ENCODE measurements around the gene MCM7.

MCM7 gene

DNA sequence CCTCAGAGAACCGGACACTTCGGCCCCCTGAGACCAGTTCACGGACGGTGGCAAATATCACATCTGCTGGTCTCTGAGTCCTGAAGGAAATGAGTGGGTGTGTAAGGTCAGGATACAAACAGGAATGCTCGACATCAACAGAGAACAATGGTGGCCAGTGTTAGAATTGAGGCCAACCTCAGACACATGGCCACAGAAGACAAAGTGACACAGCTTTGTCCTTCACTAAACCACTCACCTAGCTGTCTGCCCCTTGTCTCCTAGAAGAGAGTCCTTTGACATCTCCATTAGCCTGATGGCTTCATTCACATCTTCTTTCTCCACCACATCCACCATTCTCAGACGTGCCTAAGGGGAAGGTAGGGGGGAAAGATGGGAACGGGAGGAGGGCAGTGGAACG, 8.1 kb downstream of the MCM7 start:
- no peak for DNase-seq

DNA sequence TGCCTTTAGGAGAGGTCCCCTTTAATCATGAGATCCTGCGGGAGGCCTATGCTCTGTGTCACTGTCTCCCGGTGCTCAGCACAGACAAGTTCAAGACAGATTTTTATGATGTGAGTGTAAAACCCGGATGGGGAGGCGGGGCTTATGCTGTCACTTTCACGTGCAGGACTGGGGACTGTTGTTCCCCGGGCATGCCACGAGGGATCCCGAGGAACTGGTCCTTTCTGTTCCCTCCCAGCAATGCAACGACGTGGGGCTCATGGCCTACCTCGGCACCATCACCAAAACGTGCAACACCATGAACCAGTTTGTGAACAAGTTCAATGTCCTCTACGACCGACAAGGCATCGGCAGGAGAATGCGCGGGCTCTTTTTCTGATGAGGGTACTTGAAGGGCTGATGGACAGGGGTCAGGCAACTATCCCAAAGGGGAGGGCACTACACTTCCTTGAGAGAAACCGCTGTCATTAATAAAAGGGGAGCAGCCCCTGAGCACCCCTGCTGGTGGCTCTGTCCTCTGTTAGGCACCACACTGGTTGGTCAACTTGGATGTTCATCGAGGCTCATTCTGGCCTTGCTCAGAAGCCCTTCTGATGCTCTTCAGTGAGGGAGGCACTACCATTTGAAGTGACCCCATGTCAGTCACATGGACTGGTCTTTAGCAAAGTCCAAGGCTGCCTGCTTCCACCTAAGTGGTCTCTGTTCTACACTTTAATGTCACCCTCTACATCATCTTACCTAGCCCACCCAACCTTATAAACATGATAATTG, 9.6 kb downstream of the MCM7 start:
- DNase-seq: peak; percentile 2

DNA sequence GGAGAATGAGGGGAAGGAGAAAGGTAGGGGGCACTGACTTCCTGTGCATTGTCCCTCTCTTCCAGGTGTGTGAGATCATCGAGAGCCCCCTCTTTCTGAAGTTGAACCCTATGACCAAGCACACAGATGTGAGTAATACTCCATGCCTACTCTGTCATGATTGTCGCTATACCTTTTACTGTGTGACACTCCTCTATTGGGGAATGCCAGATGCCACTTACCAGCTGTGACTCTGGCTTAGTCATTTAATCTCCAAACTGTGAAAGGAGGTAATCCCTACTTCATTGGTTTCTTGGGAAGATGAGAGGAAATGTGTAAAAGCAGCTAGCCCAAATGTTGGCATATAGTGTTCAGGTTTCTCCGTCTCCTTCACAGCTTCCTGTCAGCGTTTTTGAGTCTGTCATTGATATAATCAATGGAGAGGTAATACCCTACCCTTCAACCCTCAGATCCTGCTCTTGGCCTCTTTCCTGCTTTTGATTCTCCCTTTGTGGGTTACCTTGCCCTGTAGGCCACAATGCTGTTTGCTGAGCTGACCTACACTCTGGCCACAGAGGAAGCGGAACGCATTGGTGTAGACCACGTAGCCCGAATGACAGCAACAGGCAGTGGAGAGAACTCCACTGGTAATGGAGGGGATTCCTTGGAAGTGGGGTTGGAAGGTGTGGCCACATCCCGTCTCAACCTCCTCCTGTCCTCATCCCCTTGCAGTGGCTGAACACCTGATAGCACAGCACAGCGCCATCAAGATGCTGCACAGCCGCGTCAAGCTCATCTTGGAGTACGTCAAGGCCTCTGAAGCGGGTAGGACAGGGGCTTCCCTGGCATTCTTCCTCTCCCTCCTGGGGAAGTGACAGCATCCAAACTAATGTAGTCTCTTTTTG, 10.4 kb downstream of the MCM7 start:
- no peak for DNase-seq

DNA sequence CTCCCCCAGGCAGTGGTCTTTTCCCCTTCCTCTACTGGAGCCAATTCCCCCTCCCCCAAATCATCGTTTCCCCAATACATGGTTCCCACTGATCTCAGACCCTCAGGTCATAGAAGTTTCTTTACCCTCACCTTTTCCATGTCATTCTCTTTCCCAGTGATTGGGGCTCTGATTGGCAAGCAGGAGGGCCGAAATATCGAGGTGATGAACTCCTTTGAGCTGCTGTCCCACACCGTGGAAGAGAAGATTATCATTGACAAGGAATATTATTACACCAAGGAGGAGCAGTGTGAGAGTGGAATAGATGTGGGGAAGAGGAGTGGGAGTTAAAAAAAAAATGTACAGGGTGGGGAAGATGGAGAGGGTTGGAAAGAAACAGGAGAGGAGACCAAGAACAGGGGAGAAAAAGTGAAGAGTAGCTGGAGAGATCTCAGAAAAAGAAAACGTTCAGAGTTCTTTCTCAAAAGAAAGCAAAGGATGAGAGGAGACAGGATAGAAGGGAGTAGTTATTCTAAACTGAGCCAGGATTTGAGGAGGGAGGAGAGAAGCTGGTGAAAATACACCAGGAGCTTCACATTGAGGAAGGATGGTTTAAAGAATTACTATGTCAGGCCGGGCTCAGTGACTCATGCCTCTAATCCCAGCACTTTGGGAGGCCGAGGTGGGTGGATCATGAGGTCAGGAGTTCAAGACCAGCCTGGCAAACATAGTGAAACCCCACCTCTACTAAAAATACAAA, 11.6 kb downstream of the MCM7 start:
- DNase-seq: no peak

DNA sequence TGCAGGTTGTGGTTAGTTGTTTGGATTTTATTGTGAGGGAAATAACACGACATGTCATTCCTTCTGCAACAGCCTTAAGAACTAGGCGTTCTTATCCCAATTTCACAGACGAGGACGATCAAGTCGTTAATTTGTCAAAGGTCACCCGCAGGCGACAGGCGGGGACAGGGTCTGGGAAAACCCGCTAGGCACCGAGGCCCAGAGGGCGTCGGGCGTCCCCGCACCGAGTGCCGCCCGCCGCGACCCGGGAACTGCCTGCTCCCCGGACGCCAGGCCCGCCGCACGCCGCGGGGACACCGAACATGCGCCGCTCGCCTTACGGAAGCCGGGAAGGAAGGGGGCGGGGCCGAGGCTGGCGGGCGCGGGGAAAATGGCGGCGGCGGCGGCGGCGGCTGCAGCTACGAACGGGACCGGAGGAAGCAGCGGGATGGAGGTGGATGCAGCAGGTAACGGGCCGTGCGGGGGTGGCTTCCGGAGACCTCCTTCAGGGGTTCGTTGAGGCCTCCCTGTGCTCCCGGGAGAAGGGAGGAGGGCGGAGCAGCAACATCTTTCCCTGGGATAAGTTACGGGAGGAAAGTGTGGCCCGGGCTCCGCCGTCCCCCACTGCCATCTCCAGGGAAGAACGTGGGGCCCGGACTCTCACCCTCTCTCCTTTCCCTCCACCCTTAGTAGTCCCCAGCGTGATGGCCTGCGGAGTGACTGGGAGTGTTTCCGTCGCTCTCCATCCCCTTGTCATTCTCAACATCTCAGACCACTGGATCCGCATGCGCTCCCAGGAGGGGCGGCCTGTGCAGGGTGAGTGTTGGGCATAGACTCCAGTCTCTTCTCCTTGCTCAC, 12.4 kb downstream of the MCM7 start, which contains the start of gene COPS6:
Gene COPS6, plus strand, starts transcription at position 349 of the 837 bp plus-strand sequence. Its CDS starts 22 bp downstream, at position 371.
- DNase-seq: peak; percentile 77

DNA sequence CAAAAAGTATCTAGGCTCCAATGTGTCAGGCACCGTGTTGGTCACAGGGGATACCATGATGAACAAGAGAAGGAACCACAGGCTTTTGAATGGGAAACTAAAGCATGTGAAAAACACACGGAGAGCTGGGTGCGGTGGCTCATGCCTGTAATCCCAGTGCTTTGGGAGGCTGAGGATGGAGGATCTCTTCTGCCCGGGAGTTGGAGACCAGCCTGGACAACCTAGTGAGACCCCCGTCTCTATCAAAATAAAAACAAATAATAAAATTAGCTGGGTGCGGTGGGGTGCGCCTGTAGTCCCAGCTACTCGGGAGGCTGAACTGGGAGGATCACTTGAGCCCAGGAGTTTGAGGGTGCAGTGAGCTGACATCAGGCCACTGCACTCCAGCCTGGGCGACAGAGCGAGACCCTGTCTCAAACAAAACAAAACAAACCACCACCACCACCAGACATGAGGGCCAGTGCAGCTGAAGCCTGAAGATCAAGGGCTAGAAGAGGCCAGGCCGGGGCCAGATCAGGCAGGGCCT, 13.0 kb downstream of the MCM7 start:
- no peak for DNase-seq

DNA sequence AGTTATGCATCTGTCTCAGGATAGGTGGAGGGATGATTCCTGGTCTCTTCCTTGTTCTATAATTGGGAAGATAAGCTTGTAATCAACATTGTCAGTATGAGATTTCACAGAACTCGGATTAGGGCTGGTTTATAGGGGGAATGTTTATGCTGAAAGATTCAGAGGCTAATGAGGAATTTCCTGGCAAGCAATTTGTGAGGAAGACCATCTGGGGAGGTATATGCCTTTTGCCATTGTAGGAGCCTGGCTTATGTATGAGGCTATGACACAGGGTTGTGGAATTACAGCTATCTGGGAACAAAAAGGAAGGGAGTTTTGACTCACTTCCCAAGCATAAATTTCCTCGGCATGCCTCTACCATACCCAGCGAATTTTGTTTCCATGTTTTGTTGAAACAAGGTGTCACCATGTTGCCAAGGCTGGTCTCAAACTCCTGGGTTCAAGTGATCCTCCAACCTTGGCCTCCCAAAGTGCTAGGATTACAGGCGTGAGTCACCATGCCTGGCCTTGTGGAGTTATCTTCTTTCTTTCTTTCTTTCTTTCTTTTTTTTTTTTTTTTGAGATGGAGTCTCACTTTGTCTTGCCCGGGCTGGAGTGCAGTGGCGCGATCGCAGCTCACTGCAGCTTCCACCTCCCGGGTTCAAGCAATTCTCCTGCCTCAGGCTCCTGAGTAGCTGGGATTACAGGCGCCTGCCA, 14.0 kb downstream of the MCM7 start:
- DNase-seq: no peak

DNA sequence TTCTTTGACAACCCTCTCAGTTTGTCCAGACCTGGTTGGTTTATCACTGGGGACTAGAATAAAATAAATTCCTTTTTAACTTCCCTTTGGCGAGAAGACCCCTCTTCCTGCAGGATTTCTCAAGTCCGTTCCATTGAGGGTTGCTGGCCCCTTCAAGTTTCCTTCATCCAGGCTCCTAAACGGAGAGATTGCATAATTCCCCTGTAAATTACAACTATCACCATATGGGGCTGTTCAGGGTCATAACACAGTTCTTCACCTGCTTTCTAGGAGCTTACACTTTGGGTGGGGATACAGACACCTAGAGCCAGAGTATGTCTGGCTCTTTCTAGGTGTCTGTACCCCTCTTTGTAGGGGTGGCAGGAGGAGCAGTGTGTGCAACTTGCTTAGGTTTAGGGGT, 15.7 kb downstream of the MCM7 start:
- DNase-seq: no peak

DNA sequence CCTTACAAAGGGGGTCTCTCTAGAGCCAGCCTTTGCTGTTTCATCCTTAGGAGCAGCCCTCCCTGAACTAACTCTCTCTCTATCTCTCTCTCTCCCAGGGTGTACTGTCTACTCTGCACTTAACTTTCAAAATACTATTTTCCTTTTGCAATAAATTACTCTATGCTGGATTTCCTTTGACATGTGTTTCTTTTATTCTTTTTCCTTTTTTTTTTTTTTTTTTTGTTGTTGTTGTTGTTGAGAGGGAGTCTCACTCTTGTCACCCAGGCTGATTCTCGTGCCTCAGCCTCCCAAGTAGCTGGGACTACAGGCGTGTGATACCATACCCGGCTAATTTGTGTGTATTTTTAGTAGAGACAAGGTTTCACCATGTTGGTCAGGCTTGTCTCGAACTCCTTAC, 18.2 kb downstream of the MCM7 start:
- DNase-seq: no peak

DNA sequence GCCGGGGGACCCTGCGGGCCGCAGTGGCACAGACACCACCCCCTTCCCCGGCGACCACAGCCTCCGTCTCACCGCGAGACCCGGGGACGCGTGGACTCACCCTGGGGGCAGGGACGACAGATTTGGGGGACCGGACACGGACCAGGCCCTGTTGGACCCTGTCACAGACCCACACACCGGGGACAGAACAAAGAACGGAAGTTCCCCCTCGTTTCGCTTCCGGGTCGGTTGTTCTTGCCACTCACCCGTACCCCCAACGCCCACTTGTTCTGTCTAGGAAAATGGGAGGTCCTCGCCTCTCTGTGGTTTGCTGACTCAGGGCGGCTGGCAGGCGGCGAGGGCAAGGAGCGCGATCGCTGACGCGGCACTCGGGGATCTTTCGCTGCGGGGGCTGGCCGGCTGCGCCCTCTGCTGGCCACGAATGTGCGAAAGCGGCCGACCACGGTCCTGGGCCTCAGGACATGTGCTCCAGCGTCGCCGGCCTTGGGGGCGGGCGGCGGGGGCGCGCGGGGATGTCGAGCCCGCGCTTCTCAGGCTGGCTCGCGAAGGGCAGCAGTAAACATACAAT, 19.6 kb downstream of the MCM7 start, which contains the start of gene ZNF3:
Gene ZNF3, minus strand, starts transcription at position 189 of the 568 bp plus-strand sequence. CDS start 4,366 bp downstream, outside the sequence.
- peak; percentile 97 for DNase-seq

DNA sequence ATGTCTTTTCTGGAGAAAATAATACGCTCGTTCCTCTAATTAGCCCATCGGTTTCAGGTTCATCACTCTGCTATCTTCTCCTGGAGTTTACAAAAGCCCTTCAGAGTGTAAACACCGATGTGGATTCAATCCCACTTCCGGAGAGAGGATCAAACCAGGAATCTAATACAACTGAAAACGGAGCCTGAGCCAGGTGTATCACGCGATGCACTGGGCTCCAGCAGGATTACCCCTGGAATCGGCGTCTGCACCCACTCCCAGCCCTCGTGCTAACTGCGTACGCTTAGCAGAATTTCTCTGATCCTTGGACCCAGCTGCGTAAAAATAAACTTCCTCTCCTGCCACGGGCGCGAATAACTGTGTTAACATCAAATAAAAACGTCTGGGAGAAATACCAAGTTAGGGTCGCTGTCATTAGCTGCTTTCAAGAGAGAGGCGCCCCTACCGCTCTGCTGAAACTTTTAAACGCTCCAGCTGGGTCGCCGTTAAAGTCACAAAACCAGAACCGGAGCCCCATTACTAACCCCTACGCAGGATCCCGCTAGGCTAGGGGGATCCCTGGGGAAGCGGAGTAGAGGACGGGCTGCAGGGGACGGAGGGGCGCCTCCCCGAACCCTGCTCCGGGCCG, 20.2 kb downstream of the MCM7 start:
- no peak for DNase-seq

DNA sequence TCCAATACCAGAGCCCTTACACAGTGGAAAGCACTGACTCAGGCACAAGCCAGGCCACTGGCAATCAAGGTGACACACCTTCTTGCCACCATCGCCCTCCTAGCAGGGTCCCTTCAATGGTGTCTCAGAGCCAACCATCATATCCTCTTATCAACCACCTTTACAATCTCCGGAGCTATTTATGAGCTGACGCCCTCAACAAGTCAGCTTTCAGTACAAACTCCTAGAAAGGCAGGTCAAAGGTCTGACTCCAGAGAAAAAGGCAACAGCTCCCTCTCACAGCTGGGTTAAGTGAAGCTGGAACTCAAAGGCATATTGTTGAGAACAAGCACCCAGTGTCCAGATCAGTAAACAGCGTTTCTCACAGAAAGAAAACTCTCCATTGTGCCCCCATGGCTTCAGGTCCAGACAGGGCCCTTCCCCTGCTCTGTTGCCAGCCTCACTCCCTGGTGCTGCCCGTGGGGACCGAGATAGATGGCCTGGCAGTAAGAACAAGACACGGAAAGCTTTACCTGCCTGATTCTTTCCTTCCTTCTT, 22.1 kb downstream of the MCM7 start:
- no peak for DNase-seq

DNA sequence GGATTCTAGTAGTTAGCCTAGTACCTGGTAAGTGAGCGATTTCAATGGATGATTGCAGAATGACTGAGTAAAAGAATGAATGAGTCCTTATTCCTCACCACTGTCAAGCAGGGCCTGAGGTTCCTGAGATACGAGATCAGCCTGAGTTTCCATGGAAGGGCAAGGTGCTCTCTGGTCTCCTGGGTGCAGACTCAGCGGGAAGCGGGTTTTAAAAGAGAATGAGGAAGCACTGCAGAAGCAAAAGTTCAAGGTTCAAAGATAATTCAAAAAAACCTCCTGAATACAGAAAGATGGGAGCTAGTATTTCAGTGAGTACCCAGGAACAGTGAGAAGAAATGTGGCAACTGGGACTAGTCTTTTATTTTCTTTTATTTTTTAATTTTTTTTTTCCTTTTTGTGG, 24.0 kb downstream of the MCM7 start:
- DNase-seq: no peak

DNA sequence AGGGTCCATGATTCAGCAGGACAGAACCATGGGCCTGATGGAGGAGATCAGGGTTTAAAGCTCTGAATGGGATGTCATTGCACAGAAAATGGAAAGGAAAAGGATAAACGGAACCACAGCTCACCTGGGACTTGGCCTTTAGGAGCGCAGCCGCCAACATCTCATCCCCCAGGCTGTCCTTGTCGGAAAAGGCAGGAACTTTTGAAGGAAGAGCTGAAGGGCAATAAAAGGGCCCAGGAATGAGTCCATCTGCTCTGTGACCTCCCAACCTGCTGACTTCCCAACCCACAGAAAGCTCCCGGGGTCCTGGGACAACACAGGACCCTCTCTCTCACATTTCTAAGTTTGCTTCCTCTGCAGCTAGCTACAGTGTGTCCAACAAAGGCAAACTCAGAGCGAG, 25.8 kb downstream of the MCM7 start:
- DNase-seq: no peak

DNA sequence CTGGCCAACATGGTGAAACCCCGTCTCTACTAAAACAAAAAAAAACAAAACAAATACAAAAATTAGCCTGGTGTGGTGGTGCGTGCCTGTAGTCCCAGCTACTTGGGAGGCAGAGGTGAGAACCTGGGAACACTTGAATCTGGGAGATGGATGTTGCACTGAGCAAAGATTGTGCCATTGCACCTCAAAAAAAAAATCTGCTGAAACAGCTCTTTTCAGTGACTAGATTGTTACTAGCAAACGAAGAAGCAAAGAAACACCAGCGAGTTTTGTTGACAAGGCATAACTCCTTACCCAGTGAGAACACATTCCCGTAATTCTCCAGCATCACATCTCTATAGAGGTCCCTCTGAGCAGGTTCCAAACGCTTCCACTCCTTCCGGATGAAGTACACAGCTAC, 26.4 kb downstream of the MCM7 start:
- no peak for DNase-seq

DNA sequence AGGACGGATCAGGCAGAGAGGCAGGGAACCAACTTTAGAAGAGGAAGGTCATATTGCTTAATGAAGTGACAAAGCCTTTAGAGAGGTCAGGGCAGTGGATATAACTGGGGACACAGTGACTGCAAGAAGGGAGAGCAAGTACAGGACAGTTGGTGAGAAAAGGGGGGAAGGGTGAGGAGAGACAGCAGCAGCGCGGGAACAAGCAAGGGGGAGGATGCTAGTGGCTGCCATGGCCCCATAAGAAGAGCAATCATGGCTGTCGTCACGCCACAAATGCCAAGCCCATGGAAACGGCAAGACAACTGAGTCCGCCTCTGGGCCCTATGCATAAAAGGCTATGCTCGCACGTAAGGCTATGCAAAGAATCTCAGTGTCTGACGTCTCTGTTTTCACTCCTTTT, 28.7 kb downstream of the MCM7 start:
- DNase-seq: no peak

DNA sequence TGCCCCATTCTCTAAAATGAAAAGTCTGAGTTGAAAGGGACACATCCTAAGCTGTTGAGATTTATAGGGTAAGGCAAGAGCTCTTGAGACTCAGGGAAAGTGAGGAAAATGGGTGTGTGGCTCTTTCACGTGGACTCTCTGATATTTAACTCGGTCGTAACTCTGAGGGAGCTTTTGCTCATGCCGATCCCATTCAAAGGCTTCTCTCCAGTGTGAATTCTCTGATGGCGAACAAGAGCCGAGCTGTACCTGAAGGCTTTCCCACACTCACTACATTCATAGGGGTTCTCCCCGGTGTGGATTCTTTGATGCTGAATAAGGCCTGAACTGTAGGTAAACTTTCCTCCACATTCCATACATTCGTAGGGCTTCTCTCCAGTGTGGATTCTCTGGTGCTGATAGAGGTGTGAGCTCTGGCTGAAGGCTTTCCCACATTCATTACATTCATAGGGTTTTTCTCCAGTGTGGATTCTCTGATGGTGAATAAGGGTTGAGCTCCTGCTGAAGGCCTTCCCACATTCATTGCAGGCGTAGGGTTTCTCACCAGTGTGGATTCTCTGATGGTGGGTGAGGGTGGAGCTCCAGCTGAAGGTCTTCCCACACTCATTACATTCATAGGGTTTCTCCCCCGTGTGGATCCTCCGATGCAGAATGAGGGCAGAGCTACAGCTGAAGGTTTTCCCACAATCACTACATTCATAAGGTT, 30.0 kb downstream of the MCM7 start:
- DNase-seq: no peak

DNA sequence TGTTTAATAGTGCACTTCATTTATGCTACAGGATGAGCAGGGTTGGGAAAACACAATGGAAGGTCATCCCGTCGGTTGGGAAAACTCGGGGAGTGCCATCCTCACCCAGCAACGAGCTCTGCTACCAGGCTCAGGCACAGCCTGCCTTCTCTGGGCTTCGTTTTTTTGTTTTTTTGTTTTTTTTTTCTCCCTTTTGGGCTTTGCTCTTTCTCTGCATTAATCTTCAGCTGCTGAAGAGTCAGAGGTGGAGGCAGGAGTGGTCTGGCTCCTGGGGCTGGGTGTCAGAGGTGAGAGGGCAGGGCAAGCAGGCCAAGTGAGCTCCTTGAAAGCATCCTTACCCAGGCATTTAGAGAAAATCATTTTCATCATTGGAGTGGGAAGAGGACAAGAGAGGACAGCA, 31.2 kb downstream of the MCM7 start:
- no peak for DNase-seq

DNA sequence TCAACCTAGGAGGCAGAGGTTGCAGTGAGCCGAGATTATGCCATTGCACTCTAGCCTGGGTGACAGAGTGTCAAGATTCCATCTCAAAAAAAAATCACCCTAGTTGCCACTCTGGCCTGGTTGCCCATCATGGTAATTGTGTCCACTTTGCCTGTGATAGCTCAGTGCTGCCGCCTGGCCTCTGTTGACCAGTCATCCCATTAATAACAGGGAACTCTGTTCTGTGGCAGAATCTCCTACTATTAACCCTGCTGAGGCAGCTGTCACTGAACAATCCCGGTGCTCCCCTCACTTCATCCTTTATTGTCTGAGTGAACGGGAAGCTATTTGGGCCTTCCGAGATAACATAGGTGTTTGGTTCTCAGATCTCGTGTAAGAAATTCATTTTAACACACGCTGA, 34.2 kb downstream of the MCM7 start:
- DNase-seq: no peak
